Measurements from ENCODE around the gene CCDC61. TPM values are rescaled to one million over a fixed set of nuclear protein-coding genes. Genes with fewer than 3 reads are reported as not detected.

The CCDC61 gene
- total RNA-seq, 1 donor from 2014 or later, result 11.8 TPM

- no peak for DNase-seq (ENCODE audit: extremely low read depth, low read depth, low spot score)
These were observed 41.5 kb downstream of the CCDC61 start for GRCh38 chr19:46036744-46037128.

DNA sequence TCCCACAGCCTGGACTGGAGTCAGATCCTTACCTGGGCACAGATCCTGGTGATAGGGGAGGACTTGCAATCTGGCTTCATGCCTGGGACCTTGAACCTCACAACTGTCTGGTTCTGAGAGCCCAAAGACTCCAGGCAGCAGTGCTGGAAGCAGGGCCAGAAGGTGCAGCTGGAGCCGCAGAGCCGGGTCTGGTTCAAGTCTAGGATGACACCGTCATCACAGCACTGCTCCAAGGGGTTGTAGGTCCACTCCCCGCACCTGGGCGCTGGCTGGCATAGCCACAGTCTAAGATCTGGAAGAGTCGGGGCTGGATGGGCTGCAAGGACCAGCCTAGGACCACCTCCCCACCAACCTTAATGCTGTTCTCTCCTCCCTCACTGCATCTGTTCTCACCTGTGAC is 44.9 kb downstream of the CCDC61 start:
- DNase-seq (ENCODE audit: extremely low read depth, low read depth, low spot score), result no peak

- no peak for DNase-seq (ENCODE audit: extremely low read depth, low read depth, low spot score)
These were observed 45.8 kb downstream of the CCDC61 start, which contains the start of gene IGFL4 for GRCh38 chr19:46040952-46041500. IGFL4 (minus strand) TSS chr19:46041002; CDS start chr19:46040962, 40 bp downstream.

- no peak for DNase-seq (ENCODE audit: extremely low read depth, low read depth, low spot score)
These were observed 47.1 kb downstream of the CCDC61 start for GRCh38 chr19:46042252-46042883.

DNA sequence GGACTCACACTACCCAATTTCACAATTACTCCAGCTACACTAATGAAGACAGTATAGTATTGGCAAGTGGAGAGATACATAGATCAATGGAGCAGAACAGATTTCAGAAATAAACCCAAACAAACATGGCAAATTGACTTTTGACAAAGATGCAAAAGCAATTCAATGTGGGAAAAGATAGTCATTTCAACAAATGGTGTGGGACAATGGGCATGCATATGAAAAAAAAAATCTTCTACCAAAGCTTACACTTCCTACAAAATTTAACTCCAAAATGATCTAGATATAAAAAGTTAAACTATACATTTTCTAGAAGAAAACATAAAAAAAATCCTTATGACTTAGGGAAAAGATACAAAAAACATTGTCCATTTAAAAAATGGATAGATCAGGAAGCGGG is 48.3 kb downstream of the CCDC61 start:
- DNase-seq (ENCODE audit: extremely low read depth, low read depth, low spot score), result no peak

GRCh38 chr19:46049597-46049996 is 54.3 kb downstream of the CCDC61 start:
- no peak for DNase-seq (ENCODE audit: extremely low read depth, low read depth, low spot score)

DNA sequence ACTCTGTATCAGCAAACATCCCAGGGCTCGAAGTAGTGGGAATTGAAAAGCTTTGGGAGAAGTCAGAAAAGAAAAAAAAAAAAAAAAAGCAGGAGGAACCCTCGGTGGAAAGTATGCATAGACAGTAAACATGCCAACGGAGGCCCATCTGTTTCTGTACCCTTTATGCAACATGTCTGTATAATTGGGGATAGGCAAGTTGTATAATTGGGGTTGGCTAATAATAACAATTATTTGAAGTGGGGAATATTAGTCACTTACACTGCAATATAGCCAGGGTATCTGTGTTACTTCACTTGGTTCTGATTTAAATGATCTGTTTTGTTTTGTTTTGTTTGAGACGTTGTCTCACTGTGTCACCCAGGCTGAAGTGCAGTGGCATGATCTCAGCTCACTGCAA is 57.6 kb downstream of the CCDC61 start:
- no peak for DNase-seq (ENCODE audit: extremely low read depth, low read depth, low spot score)

DNA sequence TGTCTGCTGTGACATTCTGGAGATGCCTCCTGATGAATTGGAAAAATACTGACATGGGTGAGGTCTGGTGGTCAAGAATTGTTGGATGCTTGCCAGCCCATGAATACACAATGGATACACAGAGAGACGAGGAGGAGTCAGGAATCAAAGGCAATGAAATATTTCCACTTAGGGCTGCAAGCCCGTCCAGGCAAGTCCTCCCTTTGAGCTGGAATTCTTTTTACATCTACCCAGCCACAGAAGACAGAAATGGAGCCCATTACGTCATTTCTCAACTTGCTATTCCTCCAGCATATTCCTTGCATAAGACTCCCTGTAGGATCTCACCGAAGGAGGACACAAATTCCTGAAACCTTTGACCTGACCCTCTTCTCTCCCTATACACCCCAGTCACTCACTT is 61.3 kb downstream of the CCDC61 start:
- DNase-seq (ENCODE audit: extremely low read depth, low read depth, low spot score), result no peak

- no peak for DNase-seq (ENCODE audit: extremely low read depth, low read depth, low spot score)
These were observed 63.5 kb downstream of the CCDC61 start for GRCh38 chr19:46058778-46059177.

GRCh38 chr19:46060012-46060411 is 64.7 kb downstream of the CCDC61 start:
- no peak for DNase-seq (ENCODE audit: extremely low read depth, low read depth, low spot score)

- no peak for DNase-seq (ENCODE audit: extremely low read depth, low read depth, low spot score)
These were observed 67.9 kb downstream of the CCDC61 start for GRCh38 chr19:46063201-46063600.

DNA sequence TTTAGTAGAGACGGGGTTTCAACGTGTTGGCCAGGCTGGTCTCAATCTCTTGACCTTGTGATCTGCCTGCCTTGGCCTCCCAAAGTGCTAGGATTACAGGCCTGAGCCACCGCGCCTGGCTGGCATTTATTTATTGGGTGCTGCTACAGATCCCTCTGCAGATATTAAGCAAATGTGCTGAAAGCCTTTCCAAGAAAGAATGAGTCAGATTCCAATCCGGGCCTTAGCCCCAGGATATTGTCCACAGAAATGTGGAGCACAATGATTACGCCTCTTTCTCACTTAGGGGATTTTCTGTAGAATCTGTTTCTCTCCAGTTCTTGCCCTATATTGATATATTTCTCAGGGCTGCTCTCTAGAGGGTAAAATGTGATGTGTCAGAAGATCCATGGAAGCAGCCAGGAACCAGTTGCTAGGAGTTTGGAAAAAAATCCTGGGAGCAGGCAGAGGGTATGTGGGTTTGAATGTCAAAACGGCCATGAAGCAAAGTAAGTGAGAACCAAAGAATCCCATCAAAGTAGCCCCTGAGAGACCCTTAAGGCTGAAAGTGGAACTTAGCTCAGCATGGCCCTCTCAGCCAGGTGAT is 70.3 kb downstream of the CCDC61 start:
- DNase-seq (ENCODE audit: extremely low read depth, low read depth, low spot score), result no peak

DNA sequence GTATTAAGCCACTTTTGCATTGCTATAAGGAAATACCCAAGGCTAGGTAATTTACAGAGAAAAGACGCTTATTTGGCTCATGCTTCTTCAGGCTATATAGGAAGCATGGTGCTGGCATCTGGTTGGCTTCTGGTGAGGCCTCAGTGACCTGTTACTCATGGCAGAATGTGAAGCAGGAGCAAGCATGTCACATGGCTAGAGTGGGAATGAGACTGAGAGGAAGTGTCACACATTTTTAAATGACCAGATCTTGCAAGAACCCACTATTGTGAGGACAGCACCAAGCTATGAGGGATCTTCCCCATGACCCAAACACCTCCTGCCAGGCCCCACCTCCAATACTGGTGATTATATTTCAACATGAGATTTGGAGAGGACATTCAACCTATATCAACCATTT is 71.2 kb downstream of the CCDC61 start:
- no peak for DNase-seq (ENCODE audit: extremely low read depth, low read depth, low spot score)

GRCh38 chr19:46067691-46068090 is 72.4 kb downstream of the CCDC61 start:
- no peak for DNase-seq (ENCODE audit: extremely low read depth, low read depth, low spot score)

Other genes starting within 250 kb of the CCDC61 start
- gene SIX5, start 226.2 kb upstream of the CCDC61 start, total RNA-seq, result 9.9 and 15.5 TPM in 2 replicates
- 23.4 and 40.2 TPM in 2 replicates for gene DMPK, start 213.0 kb upstream of the CCDC61 start, total RNA-seq
- gene DMWD, start 202.6 kb upstream of the CCDC61 start, total RNA-seq, result 51.2 and 62.6 TPM in 2 replicates
- gene RSPH6A, start 180.2 kb upstream of the CCDC61 start, total RNA-seq, result not detected in 2 replicates
- gene SYMPK, start 132.3 kb upstream of the CCDC61 start, total RNA-seq, result 58.0 and 58.2 TPM in 2 replicates
- not detected in 2 replicates for gene FOXA3, start 131.1 kb upstream of the CCDC61 start, total RNA-seq
- 27.1 and 32.3 TPM in 2 replicates for gene IRF2BP1, start 109.3 kb upstream of the CCDC61 start, total RNA-seq
- gene MYPOP, start 92.9 kb upstream of the CCDC61 start, total RNA-seq, result 6.0 and 7.4 TPM in 2 replicates
- not detected in 2 replicates for gene NANOS2, start 80.7 kb upstream of the CCDC61 start, total RNA-seq
- 11.8 and 23.2 TPM in 2 replicates for gene NOVA2, start 21.6 kb upstream of the CCDC61 start, total RNA-seq
- not detected in 2 replicates for gene PGLYRP1, start 27.6 kb downstream of the CCDC61 start, total RNA-seq
- gene IGFL4, start 45.5 kb downstream of the CCDC61 start, total RNA-seq, result not detected in 2 replicates
- not detected in 2 replicates for gene IGFL3, start 129.2 kb downstream of the CCDC61 start, total RNA-seq
- not detected in 2 replicates for gene IGFL2, start 152.8 kb downstream of the CCDC61 start, total RNA-seq
- gene IGFL1, start 234.3 kb downstream of the CCDC61 start, total RNA-seq, result not detected in 2 replicates